ENCODE results near the gene ADGRL3. TPM values are rescaled to one million over a fixed set of nuclear protein-coding genes. Genes with fewer than 3 reads are reported as not detected.

Gene ADGRL3
- polyA plus RNA-seq, 1 experiment, result 0.01 TPM

DNA sequence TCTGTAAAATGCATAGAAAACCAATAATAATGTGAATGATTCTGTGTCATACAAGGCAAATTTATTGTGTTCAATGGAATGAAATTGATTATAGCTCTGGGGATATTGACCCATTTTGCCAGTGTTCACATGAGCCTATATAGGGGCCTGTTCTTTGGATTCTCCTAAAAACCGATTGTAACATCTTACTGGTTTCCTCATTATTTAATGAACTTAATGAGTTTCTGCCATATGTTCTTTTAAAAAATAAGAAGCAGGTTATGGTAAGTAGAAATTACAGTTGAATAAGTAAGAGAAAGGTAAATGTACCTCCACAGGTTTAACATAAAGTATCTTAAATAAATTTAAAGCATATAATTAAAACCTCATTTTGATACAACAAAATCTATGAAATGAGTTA is 24.6 kb upstream of the ADGRL3 start:
- Histone ChIP-seq H3K4me3 (ENCODE audit: low read depth, low read length) (no peak overlapping the region), H3K36me3 (ENCODE audit: control insufficient read depth, insufficient read depth, low read length) (no peaks in the 10 kb centered on the region), H3K27me3 (ENCODE audit: control insufficient read depth, insufficient read depth, low read length) (no peaks in the 10 kb centered on the region)
- TF ChIP-seq, protein P1, sequence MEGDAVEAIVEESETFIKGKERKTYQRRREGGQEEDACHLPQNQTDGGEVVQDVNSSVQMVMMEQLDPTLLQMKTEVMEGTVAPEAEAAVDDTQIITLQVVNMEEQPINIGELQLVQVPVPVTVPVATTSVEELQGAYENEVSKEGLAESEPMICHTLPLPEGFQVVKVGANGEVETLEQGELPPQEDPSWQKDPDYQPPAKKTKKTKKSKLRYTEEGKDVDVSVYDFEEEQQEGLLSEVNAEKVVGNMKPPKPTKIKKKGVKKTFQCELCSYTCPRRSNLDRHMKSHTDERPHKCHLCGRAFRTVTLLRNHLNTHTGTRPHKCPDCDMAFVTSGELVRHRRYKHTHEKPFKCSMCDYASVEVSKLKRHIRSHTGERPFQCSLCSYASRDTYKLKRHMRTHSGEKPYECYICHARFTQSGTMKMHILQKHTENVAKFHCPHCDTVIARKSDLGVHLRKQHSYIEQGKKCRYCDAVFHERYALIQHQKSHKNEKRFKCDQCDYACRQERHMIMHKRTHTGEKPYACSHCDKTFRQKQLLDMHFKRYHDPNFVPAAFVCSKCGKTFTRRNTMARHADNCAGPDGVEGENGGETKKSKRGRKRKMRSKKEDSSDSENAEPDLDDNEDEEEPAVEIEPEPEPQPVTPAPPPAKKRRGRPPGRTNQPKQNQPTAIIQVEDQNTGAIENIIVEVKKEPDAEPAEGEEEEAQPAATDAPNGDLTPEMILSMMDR (IDR thresholded peaks at IDR 0.05; ENCODE audit: insufficient read depth, low read depth, low read length), result no peak
- CTCF ChIA-PET, result no interaction called here
- POLR2A ChIA-PET, result no interaction called here
- no peak for DNase-seq (ENCODE audit: low read depth)

DNA sequence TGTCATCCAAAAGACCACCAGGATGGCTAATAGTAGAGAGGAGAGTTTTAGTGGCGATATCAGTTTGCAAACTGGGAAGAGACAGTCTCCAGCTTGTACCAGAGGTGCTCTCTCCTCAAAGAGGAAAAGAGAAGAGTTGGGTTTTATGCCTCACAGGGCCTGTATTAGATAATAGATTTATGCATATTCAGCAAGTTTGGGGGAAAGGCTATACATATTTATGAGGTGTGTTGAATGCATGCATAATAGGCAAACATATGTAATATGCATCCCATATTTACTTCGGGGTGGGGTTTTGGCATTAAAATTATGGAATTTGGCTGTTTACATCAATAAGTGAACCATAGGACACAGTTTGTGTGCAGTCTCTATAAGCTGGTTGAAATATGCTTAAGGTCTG is 22.8 kb upstream of the ADGRL3 start:
- no peak overlapping the region for H3K4me3 ChIP-seq (ENCODE audit: low read depth, low read length)
- ChIA-PET POLR2A (no interaction called here), CTCF (no interaction called here)
- no peak for DNase-seq (ENCODE audit: low read depth)
- no peaks in the 10 kb centered on the region for H3K36me3 ChIP-seq (ENCODE audit: control insufficient read depth, insufficient read depth, low read length)
- TF ChIP-seq, protein P1 (IDR thresholded peaks at IDR 0.05; ENCODE audit: insufficient read depth, low read depth, low read length), result no peak
- H3K27me3 ChIP-seq (ENCODE audit: control insufficient read depth, insufficient read depth, low read length), result no peaks in the 10 kb centered on the region

DNA sequence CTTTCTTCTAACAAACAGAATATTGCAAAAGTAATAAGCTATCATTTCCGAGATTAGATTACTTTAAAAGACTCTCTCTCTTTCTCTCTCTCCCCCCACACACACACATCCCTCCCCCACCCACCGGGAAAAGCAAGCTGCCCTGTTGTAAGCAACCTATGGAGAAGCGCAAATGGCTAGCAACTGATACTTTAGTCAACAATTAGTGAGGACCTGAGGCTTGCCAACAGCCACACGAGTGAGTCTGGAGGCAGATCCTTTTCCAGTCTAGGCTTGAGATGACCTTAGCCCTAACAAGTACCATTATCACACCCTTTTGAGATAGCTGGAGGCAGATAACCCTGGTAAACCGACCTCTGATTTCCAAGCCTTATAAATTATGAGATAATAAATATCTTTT is 19.7 kb upstream of the ADGRL3 start:
- Histone ChIP-seq H3K36me3 (ENCODE audit: control insufficient read depth, insufficient read depth, low read length) (no peaks in the 10 kb centered on the region), H3K27me3 (ENCODE audit: control insufficient read depth, insufficient read depth, low read length) (no peaks in the 10 kb centered on the region), H3K4me3 (ENCODE audit: low read depth, low read length) (no peak overlapping the region)
- ChIA-PET CTCF (interaction anchor here (1.4 kb wide), 1 partner anchor 10 kb away, joined by 6 read pairs; no protein-coding TSS in a partner anchor), POLR2A (no interaction called here)
- TF ChIP-seq, protein P1 (IDR thresholded peaks at IDR 0.05; ENCODE audit: insufficient read depth, low read depth, low read length), result no peak
- DNase-seq (ENCODE audit: low read depth), result no peak

DNA sequence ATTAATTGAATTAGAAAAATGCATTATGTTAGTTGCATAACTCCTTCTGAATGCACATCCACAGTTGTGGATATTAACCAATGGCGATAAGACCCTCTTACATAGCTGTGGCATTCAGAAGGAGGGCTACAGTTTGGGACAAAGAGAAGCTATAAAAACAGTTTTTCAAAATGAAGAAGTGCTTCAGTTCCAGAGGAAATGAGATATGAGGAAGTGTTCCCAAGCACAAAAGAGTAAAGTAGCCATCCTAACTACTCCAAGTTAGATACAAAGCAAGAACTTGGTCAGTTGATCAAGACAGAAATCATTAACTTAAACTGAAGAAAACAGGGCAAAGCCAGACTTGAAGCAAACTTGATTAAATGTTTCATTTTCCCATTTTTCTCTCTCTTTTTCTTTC is 17.2 kb upstream of the ADGRL3 start:
- no peak overlapping the region for H3K4me3 ChIP-seq (ENCODE audit: low read depth, low read length)
- no peaks in the 10 kb centered on the region for H3K27me3 ChIP-seq (ENCODE audit: control insufficient read depth, insufficient read depth, low read length)
- no peak for DNase-seq (ENCODE audit: low read depth)
- TF ChIP-seq, protein P1 (IDR thresholded peaks at IDR 0.05; ENCODE audit: insufficient read depth, low read depth, low read length), result no peak
- POLR2A ChIA-PET, result no interaction called here
- CTCF ChIA-PET, result interaction anchor here (1.3 kb wide), 1 partner anchor 19 kb away, joined by 3 read pairs; no protein-coding TSS in a partner anchor
- no peaks in the 10 kb centered on the region for H3K36me3 ChIP-seq (ENCODE audit: control insufficient read depth, insufficient read depth, low read length)

DNA sequence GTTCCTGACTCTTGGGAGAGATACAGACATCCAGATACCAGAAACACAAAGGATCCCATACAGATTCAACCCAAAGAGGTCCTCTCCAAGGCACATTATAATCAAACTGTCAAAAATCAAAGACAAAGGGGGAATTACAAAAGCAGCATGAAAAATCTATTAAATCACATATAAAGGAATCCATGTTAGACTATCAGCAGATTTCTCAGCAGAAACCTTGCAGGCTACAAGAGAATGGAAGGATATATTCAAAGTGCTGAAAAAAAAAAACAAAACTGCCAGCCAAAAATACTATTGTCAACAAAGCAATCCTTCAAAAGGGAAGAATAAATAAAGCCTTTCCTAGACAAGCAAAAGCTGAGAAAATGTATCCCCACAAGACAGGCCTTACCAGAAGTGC is 14.8 kb upstream of the ADGRL3 start:
- CTCF ChIA-PET, result no interaction called here
- no peak for DNase-seq (ENCODE audit: low read depth)
- H3K27me3 ChIP-seq (ENCODE audit: control insufficient read depth, insufficient read depth, low read length), result no peaks in the 10 kb centered on the region
- POLR2A ChIA-PET, result no interaction called here
- no peaks in the 10 kb centered on the region for H3K36me3 ChIP-seq (ENCODE audit: control insufficient read depth, insufficient read depth, low read length)
- TF ChIP-seq, protein P1 (IDR thresholded peaks at IDR 0.05; ENCODE audit: insufficient read depth, low read depth, low read length), result no peak
- no peak overlapping the region for H3K4me3 ChIP-seq (ENCODE audit: low read depth, low read length)
